Muscle layer of duodenum (tissue), 2 donors: ENCODE measurements around the gene EN1.

Experiments
- H3K27ac ChIP-seq: one replicate; pipeline ENCODE4 v1.7.0; 2013; ENCODE audit warnings: mild to moderate bottlenecking, low read length
- H3K27me3 ChIP-seq: one replicate; pipeline ENCODE4 v1.7.0; 2013; ENCODE audit warnings: low read depth, mild to moderate bottlenecking, control low read depth, low read length
- H3K36me3 ChIP-seq, 2 donors: one replicate each; pipeline ENCODE4 v1.7.0; 2013; ENCODE audit warnings: low read length in 2 of 2, control low read depth in 1 of 2, mild to moderate bottlenecking in 1 of 2; ENCODE audit not compliant: insufficient read depth in 2 of 2, control insufficient read depth in 1 of 2
- H3K4me1 ChIP-seq, 2 donors: one replicate each; pipeline ENCODE4 v1.7.0; 2013; ENCODE audit warnings: low read length in 2 of 2, mild to moderate bottlenecking in 2 of 2, control low read depth in 1 of 2, moderate library complexity in 1 of 2; ENCODE audit not compliant: insufficient read depth in 2 of 2, control insufficient read depth in 1 of 2
- H3K4me3 ChIP-seq, 2 donors: one replicate each; pipeline ENCODE4 v1.7.0; 2013; ENCODE audit warnings: low read length in 2 of 2, low read depth in 1 of 2, mild to moderate bottlenecking in 1 of 2
- H3K9me3 ChIP-seq, 2 donors: one replicate each; pipeline ENCODE4 v1.7.0; 2013; ENCODE audit warnings: low read length in 2 of 2, control low read depth in 1 of 2, mild to moderate bottlenecking in 1 of 2; ENCODE audit not compliant: control insufficient read depth in 1 of 2
- donor health status: healthy.

Gene EN1

GRCh38 chr2:118864207-118864606 lies 16.8 kb upstream of the EN1 start:
- Histone ChIP-seq H3K36me3 (no peaks in the 10 kb centered on the region), H3K9me3 (no peaks in the 10 kb centered on the region), H3K4me3 (no peak overlapping the region), H3K27me3 (peaks cover 25% of the 10 kb centered on the region), H3K4me1 (no peaks in the 10 kb centered on the region), H3K27ac (no peak overlapping the region)

- Histone ChIP-seq H3K4me3 (no peak overlapping the region), H3K27me3 (peaks cover 50% of the 10 kb centered on the region), H3K27ac (no peak overlapping the region), H3K4me1 (peaks cover 0 to 14% of the 10 kb centered on the region in 2 donors), H3K9me3 (no peaks in the 10 kb centered on the region), H3K36me3 (no peaks in the 10 kb centered on the region)
Observed at GRCh38 chr2:118861731-118862130, 14.3 kb upstream of the EN1 start.

DNA sequence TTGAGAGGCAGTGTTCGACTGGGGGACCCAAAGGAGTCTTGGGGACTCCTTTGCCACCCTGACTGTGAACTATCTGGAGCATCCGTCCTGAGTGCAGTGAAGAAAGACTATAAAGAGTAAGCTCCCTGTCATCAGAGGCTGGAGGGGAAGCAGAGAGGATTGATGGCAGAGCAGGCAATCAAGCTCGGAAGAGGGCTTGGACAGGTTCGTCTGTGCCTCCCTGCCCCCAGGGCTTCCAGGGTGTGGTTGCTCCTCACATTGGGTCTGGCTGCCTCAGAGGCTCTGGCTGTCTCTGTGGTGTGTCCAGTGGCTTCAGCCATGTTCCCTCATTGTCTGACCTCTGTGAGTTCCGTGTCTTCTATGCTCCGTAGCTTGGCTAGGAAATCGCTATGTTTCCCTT lies 13.8 kb upstream of the EN1 start:
- no peaks in the 10 kb centered on the region for H3K9me3 ChIP-seq
- no peak overlapping the region for H3K4me3 ChIP-seq
- H3K36me3 ChIP-seq = no peaks in the 10 kb centered on the region
- peaks cover 55% of the 10 kb centered on the region for H3K27me3 ChIP-seq
- H3K4me1 ChIP-seq = peaks cover 0 to 19% of the 10 kb centered on the region in 2 donors
- H3K27ac ChIP-seq = no peak overlapping the region

- H3K27me3 ChIP-seq = peaks cover 60% of the 10 kb centered on the region
- no peak overlapping the region for H3K4me3 ChIP-seq
- no peak overlapping the region for H3K27ac ChIP-seq
- no peaks in the 10 kb centered on the region for H3K9me3 ChIP-seq
- H3K4me1 ChIP-seq = peaks cover 0 to 24% of the 10 kb centered on the region in 2 donors
- H3K36me3 ChIP-seq = no peaks in the 10 kb centered on the region
Observed at GRCh38 chr2:118860506-118860905, 13.1 kb upstream of the EN1 start.

DNA sequence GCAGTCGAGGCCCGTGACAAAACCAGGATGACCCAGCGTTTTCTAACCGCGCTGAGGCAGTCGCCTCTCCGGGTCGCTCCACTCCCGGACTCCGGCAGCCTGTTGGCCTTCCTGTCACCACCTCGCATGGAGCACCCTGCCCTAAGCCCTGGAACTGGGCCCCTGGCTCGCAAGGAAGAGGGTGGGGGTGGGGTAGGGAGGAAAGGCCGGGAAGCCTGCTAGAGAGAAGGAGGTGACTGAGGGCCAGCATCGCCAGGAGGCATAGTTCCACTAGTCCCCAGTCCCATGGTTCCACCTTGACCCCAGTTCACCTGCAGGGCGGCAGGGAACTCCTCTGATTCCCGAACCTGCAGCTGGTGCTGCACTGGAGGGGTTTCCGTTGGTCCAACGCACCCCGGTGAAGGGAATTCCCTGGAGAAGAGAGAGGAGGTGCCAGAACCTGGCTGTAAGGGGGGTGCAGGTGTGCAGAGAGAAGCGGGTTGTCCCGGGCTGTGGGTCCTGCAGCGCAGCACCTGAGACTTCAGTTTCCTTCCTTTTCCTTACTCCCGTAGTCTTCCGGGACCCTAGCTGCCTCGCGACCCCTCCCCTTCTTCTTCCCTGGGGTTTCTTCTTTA lies 11.8 kb upstream of the EN1 start:
- no peaks in the 10 kb centered on the region for H3K9me3 ChIP-seq
- H3K36me3 ChIP-seq = no peaks in the 10 kb centered on the region
- H3K27me3 ChIP-seq = peaks cover 72% of the 10 kb centered on the region
- H3K4me1 ChIP-seq = peaks cover 0 to 36% of the 10 kb centered on the region in 2 donors
- no peak overlapping the region for H3K27ac ChIP-seq
- no peak overlapping the region for H3K4me3 ChIP-seq

GRCh38 chr2:118858485-118859156 lies 11.2 kb upstream of the EN1 start:
- Histone ChIP-seq H3K27ac (no peak overlapping the region), H3K27me3 (peaks cover 77% of the 10 kb centered on the region), H3K36me3 (no peaks in the 10 kb centered on the region), H3K4me1 (peaks cover 0 to 41% of the 10 kb centered on the region in 2 donors), H3K4me3 (no peak overlapping the region), H3K9me3 (no peaks in the 10 kb centered on the region)

GRCh38 chr2:118857677-118858484 lies 10.4 kb upstream of the EN1 start:
- Histone ChIP-seq H3K4me1 (peaks cover 0 to 48% of the 10 kb centered on the region in 2 donors), H3K27ac (no peak overlapping the region), H3K27me3 (peaks cover 84% of the 10 kb centered on the region), H3K36me3 (no peaks in the 10 kb centered on the region), H3K9me3 (no peaks in the 10 kb centered on the region), H3K4me3 (no peak overlapping the region)

DNA sequence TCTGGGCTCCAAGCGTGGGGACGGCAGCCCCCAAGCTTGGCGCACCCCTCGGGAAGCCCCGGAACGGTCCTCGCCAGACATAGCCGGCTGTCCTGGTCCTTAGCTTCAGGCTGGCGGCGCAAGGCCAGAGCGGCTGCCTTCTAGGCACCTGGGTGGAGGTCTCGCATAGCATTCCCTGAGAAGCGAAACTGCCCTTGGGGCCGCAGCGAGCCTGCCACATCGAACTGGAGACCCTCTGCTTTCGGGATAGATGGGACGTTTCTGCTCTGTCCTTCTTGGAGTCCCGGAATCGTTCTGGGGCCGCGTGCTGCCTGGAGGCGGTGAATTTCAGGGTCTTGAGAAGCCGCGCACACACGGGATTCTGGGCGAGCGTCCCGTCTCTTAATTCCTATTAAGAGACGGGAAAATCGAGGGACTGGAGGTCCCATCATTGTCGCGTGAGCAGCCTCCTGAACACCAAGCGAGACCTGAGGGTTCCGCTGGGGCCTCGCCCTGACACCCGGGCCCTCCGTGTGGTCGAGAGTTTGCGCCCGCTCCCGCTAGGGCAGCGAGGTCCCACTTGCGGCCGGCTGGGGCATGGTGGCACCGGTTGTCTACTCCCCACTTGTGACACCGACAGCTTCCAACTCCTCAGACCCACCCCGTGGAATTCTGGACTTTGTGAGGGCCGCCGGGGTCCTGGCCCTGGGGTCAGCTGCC lies 9.7 kb upstream of the EN1 start:
- peaks cover 0 to 54% of the 10 kb centered on the region in 2 donors for H3K4me1 ChIP-seq
- H3K4me3 ChIP-seq = peak overlapping the region in 1 of 2 donors; percentile 24
- H3K36me3 ChIP-seq = no peaks in the 10 kb centered on the region
- no peak overlapping the region for H3K27ac ChIP-seq
- peaks cover 89% of the 10 kb centered on the region for H3K27me3 ChIP-seq
- H3K9me3 ChIP-seq = no peaks in the 10 kb centered on the region

DNA sequence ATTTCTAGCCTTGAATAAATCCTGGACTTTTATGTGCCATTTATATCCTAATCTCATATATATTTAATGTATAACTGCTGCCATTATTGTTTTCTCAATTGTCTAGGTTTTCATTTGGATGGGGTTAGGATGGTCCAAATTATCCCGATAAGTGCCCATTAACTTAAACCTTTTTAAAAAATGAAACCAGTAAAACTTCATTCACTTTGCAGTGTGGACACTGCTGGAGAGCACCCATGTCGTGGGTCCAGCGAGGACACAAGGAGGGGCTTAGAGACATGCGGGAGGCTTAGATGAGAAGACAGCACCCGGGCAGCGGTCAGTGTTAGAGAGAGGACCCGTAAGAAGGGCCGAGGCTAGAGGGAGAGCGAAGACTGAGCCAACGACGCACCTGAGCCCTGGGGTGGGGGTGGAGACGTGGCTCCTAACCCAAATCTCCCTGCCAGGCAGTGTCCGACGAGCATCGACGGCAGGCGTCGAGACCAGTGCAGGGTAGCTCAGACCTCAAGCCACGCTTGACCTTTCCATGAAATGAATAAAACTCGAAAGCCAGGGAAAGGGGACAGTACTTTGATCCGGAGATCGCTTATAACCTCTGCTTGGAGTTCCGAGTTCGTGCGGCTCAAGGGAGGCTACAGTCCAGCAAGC lies 9.0 kb upstream of the EN1 start:
- H3K4me3 ChIP-seq = peak overlapping the region in 1 of 2 donors; percentile 24
- H3K27me3 ChIP-seq = peaks cover 91% of the 10 kb centered on the region

GRCh38 chr2:118855451-118856279 lies 8.2 kb upstream of the EN1 start:
- H3K36me3 ChIP-seq = no peaks in the 10 kb centered on the region
- no peak overlapping the region for H3K27ac ChIP-seq
- H3K9me3 ChIP-seq = no peaks in the 10 kb centered on the region
- peaks cover 91% of the 10 kb centered on the region for H3K27me3 ChIP-seq
- H3K4me1 ChIP-seq = peaks cover 0 to 54% of the 10 kb centered on the region in 2 donors
- H3K4me3 ChIP-seq = peak overlapping the region; percentile 34 to 54

More for the DNA sequence above, 9.0 kb upstream of the EN1 start:
- Histone ChIP-seq H3K27ac (no peak overlapping the region), H3K9me3 (no peaks in the 10 kb centered on the region), H3K36me3 (no peaks in the 10 kb centered on the region), H3K4me1 (peaks cover 0 to 54% of the 10 kb centered on the region in 2 donors)
